CD4-positive, alpha-beta T cell treated with Interleukin-10 for 1 hour (primary cell): ENCODE data around the gene RASA4B.
"Not testable (repeated sequence)": the region's sequence is repeated elsewhere in the genome, so short reads cannot be mapped to it uniquely, and the experiment has no call there.

ENCODE experiments used
- DNase-seq: peaks from one replicate; pipeline ENCODE4 v3.0.0-alpha.2; 2020

RASA4B gene

GRCh38 chr7:102472126-102473041 lies 45.2 kb downstream of the RASA4B start:
- DNase-seq = no peak

GRCh38 chr7:102471791-102472125 lies 45.8 kb downstream of the RASA4B start:
- DNase-seq = no peak

GRCh38 chr7:102469972-102470825 lies 47.4 kb downstream of the RASA4B start:
- no peak for DNase-seq

GRCh38 chr7:102469351-102469971 lies 48.1 kb downstream of the RASA4B start:
- no peak for DNase-seq

GRCh38 chr7:102468478-102469350 lies 48.9 kb downstream of the RASA4B start:
- DNase-seq = no peak

DNA sequence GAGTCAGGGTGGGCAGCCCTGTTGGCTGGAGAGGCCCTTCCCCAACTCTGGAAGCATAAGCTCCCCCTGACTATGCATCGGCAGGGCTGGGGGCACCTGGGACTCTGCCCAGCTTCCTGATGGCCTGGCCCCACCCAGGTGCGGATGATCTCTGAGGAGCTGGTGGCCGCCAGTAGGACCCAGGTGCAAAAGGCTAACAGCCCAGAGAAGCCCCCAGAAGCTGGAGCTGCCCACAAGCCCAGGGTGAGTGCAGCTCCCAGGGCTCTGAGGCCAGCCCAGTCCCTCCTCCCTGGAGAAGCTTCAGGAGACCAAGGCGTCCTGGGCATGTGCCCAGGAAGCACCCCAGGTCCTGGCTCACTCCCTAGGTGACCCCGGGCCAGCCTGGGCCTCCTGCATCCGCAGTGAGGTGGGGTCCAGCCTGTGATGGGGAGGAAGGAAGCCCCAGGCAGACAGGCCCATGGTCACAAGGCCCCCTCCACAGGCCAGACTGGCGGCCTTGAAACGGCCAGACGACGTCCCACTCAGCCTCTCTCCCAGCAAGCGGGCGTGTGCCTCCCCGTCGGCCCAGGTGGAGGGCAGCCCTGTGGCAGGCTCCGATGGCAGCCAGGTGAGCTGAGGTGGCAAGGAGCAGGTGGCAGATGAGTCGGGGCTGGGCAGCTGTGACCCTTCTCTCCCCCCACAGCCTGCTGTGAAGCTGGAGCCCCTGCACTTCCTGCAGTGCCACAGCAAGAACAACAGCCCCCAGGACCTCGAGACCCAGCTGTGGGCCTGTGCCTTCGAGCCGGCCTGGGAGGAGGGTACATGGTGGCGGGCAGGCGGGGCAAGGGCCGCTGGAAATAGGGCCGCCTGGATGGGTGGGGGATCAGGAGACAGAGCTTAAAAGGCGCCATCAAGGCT lies 49.7 kb downstream of the RASA4B start:
- DNase-seq = no peak

DNA sequence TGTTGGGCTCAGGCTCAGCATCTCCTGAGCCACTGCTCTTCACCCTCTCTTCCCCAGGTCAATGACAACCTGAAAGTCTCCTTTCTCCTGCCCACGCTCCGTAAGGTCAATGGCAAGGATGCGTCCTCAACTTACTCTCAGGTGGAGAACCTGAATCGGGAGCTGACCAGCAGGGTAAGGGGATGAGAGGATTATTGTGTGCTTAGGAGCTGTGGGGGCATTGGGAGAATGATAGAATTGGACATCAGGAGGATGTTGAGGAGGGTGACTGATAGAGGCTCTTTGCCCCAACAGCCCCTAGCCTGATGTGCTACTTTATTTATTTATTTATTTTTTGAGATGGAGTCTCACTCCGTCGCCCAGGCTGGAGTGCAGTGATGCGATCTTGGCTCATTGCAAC lies 51.5 kb downstream of the RASA4B start:
- DNase-seq = no peak

DNA sequence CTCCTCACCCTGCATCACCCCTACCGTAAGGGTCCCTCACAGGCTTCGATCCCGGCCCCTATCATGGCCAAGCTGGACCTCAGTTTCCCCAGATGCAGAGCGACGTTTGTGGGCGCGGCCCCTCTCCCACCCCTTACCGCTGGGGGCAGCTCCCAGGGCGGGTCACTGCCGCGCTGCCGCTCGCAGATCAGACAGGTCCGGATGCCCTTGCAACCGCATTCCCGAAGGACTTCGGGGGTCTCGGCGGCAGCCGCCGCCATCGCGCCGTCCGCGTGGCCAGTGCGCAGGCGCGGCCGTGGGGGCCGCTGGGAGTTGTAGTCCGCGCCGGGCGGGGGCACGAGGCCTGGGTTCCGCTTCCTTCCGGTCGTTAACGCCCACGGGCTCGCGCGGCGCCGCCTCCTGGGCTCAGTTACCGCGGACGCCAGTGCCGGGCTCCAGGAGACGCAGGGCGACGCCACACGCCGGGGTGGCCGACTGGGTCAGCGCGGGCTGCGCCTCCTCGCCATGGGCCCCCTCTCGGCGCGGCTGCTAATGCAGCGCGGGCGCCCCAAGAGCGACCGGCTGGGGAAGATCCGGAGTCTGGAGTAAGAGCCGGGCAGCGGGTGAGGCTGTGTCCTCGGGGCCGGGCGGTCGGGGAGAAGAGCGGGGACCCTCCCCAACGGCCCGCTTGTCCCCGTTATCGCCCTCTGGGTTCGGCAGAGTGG lies 52.8 kb downstream of the RASA4B start, which contains the start of the genes ALKBH4 and LRWD1:
TSS of gene ALKBH4 (minus strand) at position 287 of the 704 bp plus-strand sequence. CDS start at position 260, 27 bp downstream.
TSS of gene LRWD1 (plus strand) at position 408 of the 704 bp plus-strand sequence. CDS start at position 505, 97 bp downstream.
- DNase-seq = peak; percentile 94

DNA sequence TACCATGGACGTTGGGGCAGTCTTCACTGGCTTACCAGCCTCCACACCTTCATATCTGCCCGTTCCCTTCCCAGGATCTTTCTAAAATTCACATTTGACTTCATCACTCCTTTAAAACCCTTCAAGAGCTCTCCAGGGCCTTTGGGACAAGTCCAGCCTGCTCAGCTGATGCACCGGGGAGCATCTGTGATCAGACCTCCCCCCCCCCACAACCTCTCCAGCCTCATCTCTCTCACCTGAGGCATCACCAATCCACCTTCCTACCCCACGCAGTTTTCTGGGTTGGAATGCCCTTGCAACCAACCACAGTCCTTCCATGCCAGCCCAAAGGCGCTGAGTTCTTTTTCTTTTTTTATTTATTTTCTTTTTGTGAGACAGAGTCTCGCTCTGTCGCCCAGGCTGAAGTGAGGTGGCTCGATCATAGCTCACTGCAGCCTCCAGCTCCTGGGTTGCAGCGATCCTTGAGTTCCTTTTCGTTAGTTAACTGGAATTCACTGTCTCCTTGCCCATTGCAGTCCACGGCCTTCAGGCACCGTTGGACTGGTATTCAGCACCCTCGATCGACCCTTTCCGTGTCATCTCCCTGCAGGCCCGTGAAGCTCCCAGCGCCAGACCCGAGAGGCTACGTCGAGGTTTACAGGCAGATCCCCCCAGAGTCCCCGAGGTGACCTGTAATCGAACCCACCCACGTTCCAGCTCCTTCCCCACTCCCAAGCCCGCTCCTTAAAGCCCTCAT lies 53.6 kb downstream of the RASA4B start:
- DNase-seq = no peak

DNA sequence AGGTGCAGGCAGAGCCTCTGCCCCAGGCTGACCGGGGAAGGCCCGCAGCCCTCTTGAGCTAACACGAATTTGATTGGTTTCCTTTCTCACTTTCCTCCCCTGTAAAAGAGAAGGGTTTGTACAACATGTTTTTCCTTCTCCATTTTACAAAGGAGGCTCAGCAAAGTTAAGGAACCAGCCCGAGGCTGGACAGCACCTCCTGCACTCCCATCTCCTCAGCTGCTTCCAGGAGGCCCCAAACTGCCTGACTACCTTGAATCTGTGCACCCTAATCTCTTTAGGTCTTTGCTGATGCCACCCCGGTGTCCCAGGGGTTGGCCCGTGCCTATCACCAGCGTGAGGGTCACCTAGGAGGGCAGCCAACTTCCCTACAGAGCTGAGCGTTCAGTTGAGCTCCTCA lies 57.1 kb downstream of the RASA4B start:
- DNase-seq = no peak

DNA sequence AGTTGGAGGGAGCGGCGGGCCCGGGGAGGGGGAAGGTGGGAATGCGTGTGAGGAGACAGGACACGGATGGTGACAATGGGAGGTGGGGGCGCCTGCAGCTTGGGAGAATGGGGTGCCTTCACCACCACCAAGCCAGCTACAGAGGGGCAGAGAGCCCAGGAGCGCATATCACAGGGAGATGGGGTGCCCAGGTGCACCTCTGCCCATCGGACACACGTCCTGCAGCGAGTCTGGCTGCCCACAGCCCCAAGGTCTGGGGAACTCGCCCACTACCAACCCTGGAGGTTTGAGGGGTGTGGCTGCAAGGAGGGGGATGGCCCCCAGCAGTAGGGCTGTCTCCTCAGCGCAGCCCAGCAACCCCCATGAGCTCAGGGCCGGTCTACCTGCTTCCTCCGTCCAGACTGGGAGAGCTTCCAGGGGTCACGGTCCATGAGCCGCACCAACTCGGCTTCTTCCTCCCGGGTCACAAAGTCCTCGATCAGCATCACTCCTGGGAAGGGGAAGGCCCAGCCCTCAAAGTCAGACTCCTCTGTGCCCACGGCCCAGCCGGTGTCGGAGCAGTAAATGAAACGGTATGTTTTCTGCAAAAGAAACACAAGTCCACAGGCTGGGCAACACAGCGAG lies 58.2 kb downstream of the RASA4B start:
- DNase-seq = no peak

DNA sequence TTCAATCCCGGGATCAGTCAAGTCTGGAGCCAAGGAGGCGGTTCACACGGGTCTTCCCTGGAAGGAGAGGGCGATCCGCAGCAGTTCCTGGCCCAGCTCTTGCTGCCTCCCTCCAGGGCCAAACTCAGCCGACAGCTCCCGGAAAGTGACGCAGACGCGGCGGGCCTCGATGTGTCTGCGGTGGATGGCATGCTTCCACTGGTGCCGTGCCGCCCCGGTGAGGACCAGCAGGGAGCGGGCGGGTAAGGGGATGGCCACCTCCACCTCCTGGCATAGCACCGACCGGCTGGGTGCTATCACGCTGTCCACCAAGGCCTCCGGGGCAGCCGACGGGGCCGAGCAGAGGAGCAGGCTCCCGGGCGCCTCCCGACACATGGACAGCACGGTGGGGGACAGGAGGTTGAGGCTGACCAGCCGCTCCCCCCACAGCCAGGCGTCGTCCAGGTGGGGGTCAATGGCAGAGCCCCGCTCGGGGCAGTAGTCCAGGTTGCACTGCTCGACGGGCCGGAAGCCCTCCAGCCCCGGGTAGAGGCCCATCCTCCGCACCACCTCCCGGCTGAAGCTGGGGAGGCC lies 60.1 kb downstream of the RASA4B start:
- no peak for DNase-seq

DNA sequence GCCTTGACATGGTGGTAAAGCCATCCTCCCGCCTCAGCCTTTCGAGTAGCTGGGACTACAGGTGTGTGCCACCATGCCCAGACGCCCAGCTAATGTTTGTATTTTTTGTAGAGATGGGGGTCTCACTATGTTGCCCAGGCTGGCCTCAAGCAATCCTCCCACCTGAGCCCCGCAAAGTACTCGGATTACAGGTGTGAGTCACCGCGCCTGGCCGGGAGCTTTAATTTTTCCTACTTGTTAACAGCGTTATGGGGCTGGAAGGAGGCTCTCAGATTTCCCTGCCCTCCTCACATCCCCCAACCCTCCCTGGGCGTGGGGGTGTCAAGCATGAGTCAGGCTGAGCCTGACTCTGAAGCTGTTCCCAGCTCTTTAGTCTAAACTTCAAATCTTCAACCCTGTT lies 61.2 kb downstream of the RASA4B start:
- no peak for DNase-seq

- DNase-seq = no peak
Measured at GRCh38 chr7:102455596-102455995, 62.0 kb downstream of the RASA4B start.

DNA sequence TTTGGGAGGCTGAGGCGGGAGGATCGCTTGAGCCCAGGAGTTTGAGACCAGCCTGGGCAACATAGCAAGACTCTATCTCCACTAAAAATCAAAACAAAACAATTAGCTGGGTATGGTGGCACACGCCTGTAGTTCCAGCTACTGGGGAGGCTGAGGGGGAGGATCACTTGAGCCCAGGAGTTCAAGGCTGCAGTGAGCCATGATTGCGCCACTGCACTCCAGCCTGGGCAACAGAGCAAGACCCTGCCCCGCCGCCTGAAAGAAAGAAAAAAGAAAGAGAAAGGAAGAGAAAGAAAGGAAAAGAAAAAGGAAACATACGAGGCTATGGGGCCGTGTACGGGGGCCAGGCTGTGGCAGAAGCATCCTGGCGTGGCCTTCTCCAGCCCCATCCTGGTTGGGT lies 62.6 kb downstream of the RASA4B start:
- not testable (repeated sequence) for DNase-seq

- DNase-seq = no peak
Measured at GRCh38 chr7:102454468-102454867, 63.1 kb downstream of the RASA4B start.

DNA sequence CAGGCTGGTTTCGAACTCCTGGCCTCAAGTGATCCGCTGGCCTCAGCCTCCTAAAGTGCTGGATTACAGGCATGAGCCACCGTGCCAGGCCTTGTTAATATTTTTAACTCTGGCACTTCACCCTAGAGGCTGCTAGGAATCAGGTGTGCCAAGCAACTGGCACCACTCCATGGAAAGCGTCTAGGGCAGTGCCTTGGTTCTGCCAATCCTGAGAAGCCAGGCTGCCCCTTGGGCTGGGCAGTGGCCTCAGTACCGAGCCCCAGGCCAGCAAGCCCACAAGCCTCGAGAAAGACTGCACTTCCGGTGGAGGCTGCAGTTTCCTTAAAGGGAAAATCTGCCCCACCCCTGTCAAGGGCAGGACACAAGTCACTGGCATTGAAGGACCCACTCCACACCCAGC lies 64.3 kb downstream of the RASA4B start:
- no peak for DNase-seq

DNA sequence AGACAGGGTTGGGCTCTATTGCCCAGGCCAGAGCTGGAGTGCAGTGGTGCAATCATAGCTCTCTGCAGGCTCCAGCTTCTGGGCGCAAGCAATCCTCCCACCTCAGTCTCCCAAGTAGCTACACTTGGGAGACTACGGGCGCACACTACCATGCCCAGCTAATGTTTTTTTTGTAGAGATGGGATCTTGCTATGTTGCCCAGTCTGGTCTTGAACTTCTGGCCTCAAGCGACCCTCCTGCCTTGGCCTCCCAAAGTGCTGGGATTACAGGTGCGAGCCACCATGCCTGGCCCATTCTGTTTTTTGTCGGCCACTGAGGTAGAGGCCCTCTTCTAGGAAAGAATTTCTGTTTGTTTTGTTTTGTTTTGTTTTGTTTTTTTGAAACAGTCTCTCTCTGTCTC lies 65.1 kb downstream of the RASA4B start:
- DNase-seq = no peak
